A673 (cell line): Measurements from ENCODE around the gene TUBB3.

Source experiments
- EZH2 ChIP-seq: fragments of 200-600 bp; sonication (generic); IDR thresholded peaks from 2 replicates; pipeline ENCODE4 v1.6.1; 2017; ENCODE audit warnings: borderline replicate concordance, low read depth, mild to moderate bottlenecking, mixed read lengths, antibody characterized with exemption, low read length; ENCODE audit not compliant: poor library complexity, severe bottlenecking
- TF ChIP-seq, protein P1 (sequence below): fragments of 300-800, 200-600 bp; sonication (generic); conservative IDR thresholded peaks from 2 replicates; pipeline ENCODE4 v1.5.1; 2017; ENCODE audit warnings: low read depth, mild to moderate bottlenecking, antibody characterized with exemption, low read length, moderate library complexity, mixed read lengths

GRCh38 chr16:89949756-89950155 lies 26.6 kb downstream of the TUBB3 start:
- TF ChIP-seq, protein P1, sequence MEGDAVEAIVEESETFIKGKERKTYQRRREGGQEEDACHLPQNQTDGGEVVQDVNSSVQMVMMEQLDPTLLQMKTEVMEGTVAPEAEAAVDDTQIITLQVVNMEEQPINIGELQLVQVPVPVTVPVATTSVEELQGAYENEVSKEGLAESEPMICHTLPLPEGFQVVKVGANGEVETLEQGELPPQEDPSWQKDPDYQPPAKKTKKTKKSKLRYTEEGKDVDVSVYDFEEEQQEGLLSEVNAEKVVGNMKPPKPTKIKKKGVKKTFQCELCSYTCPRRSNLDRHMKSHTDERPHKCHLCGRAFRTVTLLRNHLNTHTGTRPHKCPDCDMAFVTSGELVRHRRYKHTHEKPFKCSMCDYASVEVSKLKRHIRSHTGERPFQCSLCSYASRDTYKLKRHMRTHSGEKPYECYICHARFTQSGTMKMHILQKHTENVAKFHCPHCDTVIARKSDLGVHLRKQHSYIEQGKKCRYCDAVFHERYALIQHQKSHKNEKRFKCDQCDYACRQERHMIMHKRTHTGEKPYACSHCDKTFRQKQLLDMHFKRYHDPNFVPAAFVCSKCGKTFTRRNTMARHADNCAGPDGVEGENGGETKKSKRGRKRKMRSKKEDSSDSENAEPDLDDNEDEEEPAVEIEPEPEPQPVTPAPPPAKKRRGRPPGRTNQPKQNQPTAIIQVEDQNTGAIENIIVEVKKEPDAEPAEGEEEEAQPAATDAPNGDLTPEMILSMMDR: no peak
- TF ChIP-seq EZH2: no peak
